Heart left ventricle (tissue), 16 donors: ENCODE data around the gene PRSS33. TPM values are rescaled to one million over a fixed set of nuclear protein-coding genes. Genes with fewer than 3 reads are reported as not detected.

Source experiments
- ATAC-seq, 4 donors: fragments of 200-7000 bp; cut with Tn5 transposase; one replicate each; pipeline ENCODE4 v1.9.1; 2020 to 2022; ENCODE audit warnings: moderate library complexity in 4 of 4, mild to moderate bottlenecking in 3 of 4, moderate number of reproducible peaks in 1 of 4
- DNase-seq, 5 donors: peaks; one replicate each; pipeline ENCODE4 v3.0.0-alpha.2; 2020
- H3K27ac ChIP-seq, 12 donors: fragments of 200-600 bp; sonication (generic) in 4 of 12; one replicate each; pipeline versions ENCODE4 v1.5.0 to v1.8.0; 2016 to 2022; ENCODE audit warnings: mild to moderate bottlenecking in 2 of 12
- H3K27me3 ChIP-seq, 9 donors: fragments of 200-600 bp; sonication (generic) in 2 of 9; one replicate each; pipeline versions ENCODE4 v1.5.1 to v1.8.0; 2016 to 2022; ENCODE audit warnings: mild to moderate bottlenecking in 3 of 9
- H3K36me3 ChIP-seq, 9 donors: fragments of 200-600 bp; sonication (generic) in 2 of 9; one replicate each; pipeline versions ENCODE4 v1.5.0 to v1.8.0; 2018 to 2022; ENCODE audit warnings: mild to moderate bottlenecking in 2 of 9
- H3K4me1 ChIP-seq, 12 donors: fragments of 200-600 bp; sonication (generic) in 4 of 12; one replicate each; pipeline versions ENCODE4 v1.5.0 to v1.8.0; 2016 to 2022; ENCODE audit warnings: mild to moderate bottlenecking in 3 of 12
- H3K4me3 ChIP-seq, 12 donors: fragments of 200-600 bp; sonication (generic) in 4 of 12; one replicate each; pipeline versions ENCODE4 v1.5.0 to v1.8.0; 2017 to 2022; ENCODE audit warnings: mild to moderate bottlenecking in 9 of 12, moderate library complexity in 4 of 12
- H3K9me3 ChIP-seq, 12 donors: fragments of 200-600 bp; sonication (generic) in 4 of 12; one replicate each; pipeline versions ENCODE4 v1.5.0 to v1.8.0; 2016 to 2022; ENCODE audit warnings: mild to moderate bottlenecking in 1 of 12
- CTCF ChIP-seq, 12 donors: fragments of 200-600 bp; sonication (generic) in 4 of 12; IDR thresholded peaks; one replicate each; pipeline versions ENCODE4 v1.5.0 to v1.8.0; 2018 to 2022; ENCODE audit warnings: antibody characterized with exemption in 12 of 12, mild to moderate bottlenecking in 5 of 12
- POLR2A ChIP-seq, 2 donors: fragments of 450-650 bp; IDR thresholded peaks; one replicate each; pipeline ENCODE4 v1.6.1; 2017; ENCODE audit warnings: antibody characterized with exemption in 2 of 2, mild to moderate bottlenecking in 2 of 2, moderate library complexity in 2 of 2
- WGBS, 4 donors: extraction: QIAGEN DNeasy Blood & Tissue Kit in 2 of 4; methylation state at CpG; one replicate each; pipeline versions ENCODE4 v1.1.5 to v1.1.7; 2013 to 2018; 5-methylcytosine and 5-hydroxymethylcytosine counted together
- intact Hi-C, 10 donors: fragments of 100-400 bp; cut with DNase I; formaldehyde crosslinking; loops; one replicate each; pipeline versions ENCODE4 v1.11.1 to v1.14.2; 2022
- polyA plus RNA-seq, 2 donors: library from polyadenylated mRNA; stranded (reverse); fragments of 200-250 nt; gene quantifications; one replicate each; pipeline ENCODE4 v1.2.3, GENCODE V29; 2013
- total RNA-seq, 9 donors: library from RNA; depleted of rRNA in 2 of 9; stranded (reverse); fragments of >200 nt in 2 of 9; fragmentation: NEBNext Ultra II Directional in 3 of 9; extraction: Animal tissue kit (Norgen Biotek cat#: 25700) in 3 of 9; gene quantifications; one replicate each; pipeline versions ENCODE4 v1.1.0 to v1.2.4, GENCODE V29; 2016 to 2023
- donor health status: ischemic (EF 13 %, LVEDD 7.1; RV severe dilation, severe dysfunction).
- donor health status: healthy with polysubstance abuse.
- donor health status: DM: no; HTN: yes; CAD: no.
- donor health status: DM: no; HTN: no; CAD: no.
- donor health status: ischemic (EF 25% LVEDD 6.9; RV normal size, moderate dysfunction).
- donor health status: ischemic (EF 25% LVEDD 5.7; RV mildly dilated, moderate dysfunction).
- donor health status: healthy.
- donor health status: DM: yes; HTN: yes; CAD: no.
- donor health status: ischemic (EF 35%, LVEDD 5.7; RV mildly dilated, moderate dysfunction).
- donor health status: nonischemic (EF 11% LVEDD 7.7; RV severe dilation, severe dysfunction).
- donor health status: DM: yes; HTN: yes; CAD: no.
- donor health status: PGD.
- donor health status: ischemic (EF 29% LVEDD 5.4; RV normal size, mild dysfunction).
- donor health status: nonischemic (EF 23%, LVEDD 6.1; RV moderate dilation, normal function).

Gene PRSS33
- total and polyA plus RNA-seq, 11 donors = not detected

- H3K27ac ChIP-seq = no peak overlapping the region
- no peaks in the 10 kb centered on the region for H3K9me3 ChIP-seq
- ATAC-seq (no peak), DNase-seq (no peak)
- intact Hi-C loops = no loop called here
- no peaks in the 10 kb centered on the region for H3K4me1 ChIP-seq
- H3K4me3 ChIP-seq = no peak overlapping the region
- H3K27me3 ChIP-seq = peaks cover 0 to 8% (median 0%) of the 10 kb centered on the region in 9 donors
- no peak for TF ChIP-seq CTCF (IDR thresholded peaks at IDR 0.05)
- TF ChIP-seq POLR2A (IDR thresholded peaks at IDR 0.05) = no peak
- 88 to 95% (median 94%) methylated on average over 11 to 12 of the region's 12 CpGs for WGBS, 4 donors
- H3K36me3 ChIP-seq = no peaks in the 10 kb centered on the region
Measured at GRCh38 chr16:2742323-2743006, 44.9 kb downstream of the PRSS33 start.

- intact Hi-C loops = no loop called here
- H3K27me3 ChIP-seq = peaks cover 0 to 8% (median 0%) of the 10 kb centered on the region in 9 donors
- DNase-seq = no peak
- H3K4me1 ChIP-seq = no peaks in the 10 kb centered on the region
- H3K4me3 ChIP-seq = no peak overlapping the region
- no peaks in the 10 kb centered on the region for H3K36me3 ChIP-seq
- H3K27ac ChIP-seq = no peak overlapping the region
- TF ChIP-seq POLR2A (IDR thresholded peaks at IDR 0.05) = no peak
- no peak for TF ChIP-seq CTCF (IDR thresholded peaks at IDR 0.05)
- H3K9me3 ChIP-seq = no peaks in the 10 kb centered on the region
- WGBS, 4 donors = 86 to 92% (median 89%) methylated on average over 1 to 4 of the region's 4 CpGs
- no peak for ATAC-seq
Measured at GRCh38 chr16:2741168-2741567, 46.2 kb downstream of the PRSS33 start.

GRCh38 chr16:2740476-2740875 is 46.9 kb downstream of the PRSS33 start:
- Histone ChIP-seq H3K36me3 (no peaks in the 10 kb centered on the region), H3K27me3 (peaks cover 0 to 8% (median 0%) of the 10 kb centered on the region in 9 donors), H3K9me3 (no peaks in the 10 kb centered on the region), H3K4me3 (no peak overlapping the region), H3K4me1 (no peaks in the 10 kb centered on the region), H3K27ac (no peak overlapping the region)
- TF ChIP-seq CTCF (IDR thresholded peaks at IDR 0.05) (no peak), POLR2A (IDR thresholded peaks at IDR 0.05) (no peak)
- ATAC-seq = no peak
- intact Hi-C loops = no loop called here
- DNase-seq = no peak
- WGBS, 4 donors = 85 to 87% (median 87%) methylated on average over 6 of the region's 6 CpGs

- intact Hi-C loops = no loop called here
- Histone ChIP-seq H3K27me3 (peaks cover 0 to 8% (median 0%) of the 10 kb centered on the region in 9 donors), H3K4me3 (no peak overlapping the region), H3K36me3 (no peaks in the 10 kb centered on the region), H3K4me1 (no peaks in the 10 kb centered on the region), H3K27ac (no peak overlapping the region), H3K9me3 (no peaks in the 10 kb centered on the region)
- no peak for ATAC-seq
- 55 to 66% (median 61%) methylated on average over 5 to 8 of the region's 8 CpGs for WGBS, 4 donors
- no peak for DNase-seq
- no peak for TF ChIP-seq POLR2A (IDR thresholded peaks at IDR 0.05)
- no peak for TF ChIP-seq CTCF (IDR thresholded peaks at IDR 0.05)
Measured at GRCh38 chr16:2739625-2740430, 47.5 kb downstream of the PRSS33 start.
